HEK293 (cell line): ENCODE measurements around the gene HSPG2.

Source experiments
- BCL11A ChIP-seq: fragments of 450-650 bp; formaldehyde crosslinking; IDR thresholded peaks from 2 replicates; pipeline ENCODE4 v1.5.1; 2016; ENCODE audit warnings: low read depth, missing biosample characterization, missing genetic modification characterization
- MYNN ChIP-seq: fragments of 450-650 bp; formaldehyde crosslinking; IDR thresholded peaks from 2 replicates; pipeline ENCODE4 v1.5.1; 2016; ENCODE audit warnings: missing biosample characterization, missing genetic modification characterization, borderline replicate concordance
- SCRT2 ChIP-seq: fragments of 450-650 bp; formaldehyde crosslinking; IDR thresholded peaks from 2 replicates; pipeline ENCODE4 v1.5.1; 2016; ENCODE audit warnings: missing biosample characterization, missing genetic modification characterization
- SETDB1 ChIP-seq: IDR thresholded peaks from one replicate; pipeline ENCODE4 v1.6.1; 2017; ENCODE audit warnings: mild to moderate bottlenecking, low read length, moderate library complexity, mixed read lengths; ENCODE audit not compliant: insufficient read length
- ZNF146 ChIP-seq: fragments of 450-650 bp; formaldehyde crosslinking; IDR thresholded peaks from 2 replicates; pipeline ENCODE4 v1.5.1; 2016; ENCODE audit warnings: missing biosample characterization, missing genetic modification characterization
- ZNF302 ChIP-seq: fragments of 450-650 bp; formaldehyde crosslinking; IDR thresholded peaks from 2 replicates; pipeline ENCODE4 v1.5.1; 2016; ENCODE audit warnings: missing biosample characterization, missing genetic modification characterization, low read depth
- ZNF423 ChIP-seq: fragments of 450-650 bp; formaldehyde crosslinking; IDR thresholded peaks from 2 replicates; pipeline ENCODE4 v1.5.1; 2016; ENCODE audit warnings: missing biosample characterization, missing genetic modification characterization
- ZNF530 ChIP-seq: fragments of 450-650 bp; formaldehyde crosslinking; IDR thresholded peaks from 2 replicates; pipeline ENCODE4 v1.5.1; 2016; ENCODE audit warnings: low read depth, missing biosample characterization, missing genetic modification characterization
- TF ChIP-seq, protein P1 (sequence below): fragments of 450-650 bp; formaldehyde crosslinking; IDR thresholded peaks from 2 replicates; pipeline ENCODE4 v1.5.1; 2016; ENCODE audit warnings: missing biosample characterization, missing genetic modification characterization
- TF ChIP-seq, protein P2 (sequence below): fragments of 450-650 bp; formaldehyde crosslinking; IDR thresholded peaks from 2 replicates; pipeline ENCODE4 v1.5.1; 2016; ENCODE audit warnings: missing biosample characterization, missing genetic modification characterization

GRCh38 chr1:21775985-21776562, 161.0 kb downstream of the HSPG2 start:
- TF ChIP-seq, protein P1, sequence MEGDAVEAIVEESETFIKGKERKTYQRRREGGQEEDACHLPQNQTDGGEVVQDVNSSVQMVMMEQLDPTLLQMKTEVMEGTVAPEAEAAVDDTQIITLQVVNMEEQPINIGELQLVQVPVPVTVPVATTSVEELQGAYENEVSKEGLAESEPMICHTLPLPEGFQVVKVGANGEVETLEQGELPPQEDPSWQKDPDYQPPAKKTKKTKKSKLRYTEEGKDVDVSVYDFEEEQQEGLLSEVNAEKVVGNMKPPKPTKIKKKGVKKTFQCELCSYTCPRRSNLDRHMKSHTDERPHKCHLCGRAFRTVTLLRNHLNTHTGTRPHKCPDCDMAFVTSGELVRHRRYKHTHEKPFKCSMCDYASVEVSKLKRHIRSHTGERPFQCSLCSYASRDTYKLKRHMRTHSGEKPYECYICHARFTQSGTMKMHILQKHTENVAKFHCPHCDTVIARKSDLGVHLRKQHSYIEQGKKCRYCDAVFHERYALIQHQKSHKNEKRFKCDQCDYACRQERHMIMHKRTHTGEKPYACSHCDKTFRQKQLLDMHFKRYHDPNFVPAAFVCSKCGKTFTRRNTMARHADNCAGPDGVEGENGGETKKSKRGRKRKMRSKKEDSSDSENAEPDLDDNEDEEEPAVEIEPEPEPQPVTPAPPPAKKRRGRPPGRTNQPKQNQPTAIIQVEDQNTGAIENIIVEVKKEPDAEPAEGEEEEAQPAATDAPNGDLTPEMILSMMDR (tag by site-specific recombination): no peak
- TF ChIP-seq, protein P2, sequence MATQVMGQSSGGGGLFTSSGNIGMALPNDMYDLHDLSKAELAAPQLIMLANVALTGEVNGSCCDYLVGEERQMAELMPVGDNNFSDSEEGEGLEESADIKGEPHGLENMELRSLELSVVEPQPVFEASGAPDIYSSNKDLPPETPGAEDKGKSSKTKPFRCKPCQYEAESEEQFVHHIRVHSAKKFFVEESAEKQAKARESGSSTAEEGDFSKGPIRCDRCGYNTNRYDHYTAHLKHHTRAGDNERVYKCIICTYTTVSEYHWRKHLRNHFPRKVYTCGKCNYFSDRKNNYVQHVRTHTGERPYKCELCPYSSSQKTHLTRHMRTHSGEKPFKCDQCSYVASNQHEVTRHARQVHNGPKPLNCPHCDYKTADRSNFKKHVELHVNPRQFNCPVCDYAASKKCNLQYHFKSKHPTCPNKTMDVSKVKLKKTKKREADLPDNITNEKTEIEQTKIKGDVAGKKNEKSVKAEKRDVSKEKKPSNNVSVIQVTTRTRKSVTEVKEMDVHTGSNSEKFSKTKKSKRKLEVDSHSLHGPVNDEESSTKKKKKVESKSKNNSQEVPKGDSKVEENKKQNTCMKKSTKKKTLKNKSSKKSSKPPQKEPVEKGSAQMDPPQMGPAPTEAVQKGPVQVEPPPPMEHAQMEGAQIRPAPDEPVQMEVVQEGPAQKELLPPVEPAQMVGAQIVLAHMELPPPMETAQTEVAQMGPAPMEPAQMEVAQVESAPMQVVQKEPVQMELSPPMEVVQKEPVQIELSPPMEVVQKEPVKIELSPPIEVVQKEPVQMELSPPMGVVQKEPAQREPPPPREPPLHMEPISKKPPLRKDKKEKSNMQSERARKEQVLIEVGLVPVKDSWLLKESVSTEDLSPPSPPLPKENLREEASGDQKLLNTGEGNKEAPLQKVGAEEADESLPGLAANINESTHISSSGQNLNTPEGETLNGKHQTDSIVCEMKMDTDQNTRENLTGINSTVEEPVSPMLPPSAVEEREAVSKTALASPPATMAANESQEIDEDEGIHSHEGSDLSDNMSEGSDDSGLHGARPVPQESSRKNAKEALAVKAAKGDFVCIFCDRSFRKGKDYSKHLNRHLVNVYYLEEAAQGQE: no peak
- TF ChIP-seq ZNF530 (tag by site-specific recombination) (no peak), ZNF423 (tag by site-specific recombination) (no peak), SCRT2 (tag by site-specific recombination) (no peak), ZNF146 (tag by site-specific recombination) (no peak), MYNN (tag by site-specific recombination) (no peak), ZNF302 (tag by site-specific recombination) (no peak), BCL11A (no peak), SETDB1 (no peak)
